ENCODE data around the gene TNRC18. TPM values are rescaled to one million over a fixed set of nuclear protein-coding genes. Genes with fewer than 3 reads are reported as not detected.
"Not testable (repeated sequence)": the region's sequence is repeated elsewhere in the genome, so short reads cannot be mapped to it uniquely, and the experiment has no call there.

The TNRC18 gene
- total RNA-seq, result 198 and 208 TPM in 2 replicates
- long read RNA-seq, partial matches to known transcripts, result 1 of 2 reads
- long read RNA-seq, other reads (novel, unspliced or antisense), result 1 of 2 reads

- DNase-seq (ENCODE audit: extremely low spot score, unreplicated experiment), result no peak
- peak within 1 kb of the TSS; percentile 99 for H3K27ac Mint-ChIP-seq (ENCODE audit: unreplicated experiment)
- no peaks in the 10 kb centered on the region for H3K27me3 Mint-ChIP-seq (ENCODE audit: unreplicated experiment)
- peaks cover 10% of the 10 kb centered on the region for H3K36me3 Mint-ChIP-seq (ENCODE audit: unreplicated experiment)
- peaks cover 11% of the 10 kb centered on the region for H3K4me1 Mint-ChIP-seq (ENCODE audit: unreplicated experiment)
- H3K9me3 Mint-ChIP-seq (ENCODE audit: unreplicated experiment), result no peaks in the 10 kb centered on the region
- TF ChIP-seq CTCF (IDR thresholded peaks at IDR 0.05), result no peak
- H3K4me3 Mint-ChIP-seq (ENCODE audit: unreplicated experiment), result peak within 1 kb of the TSS; percentile 98
Observed at GRCh38 chr7:5423306-5423975, at the start of gene TNRC18. TNRC18 (minus strand) TSS chr7:5423834; CDS start chr7:5421246, 2,588 bp downstream.

GRCh38 chr7:5472432-5473315 lies 49.0 kb upstream of the TNRC18 start:
- Mint-ChIP-seq H3K4me1 (ENCODE audit: unreplicated experiment) (no peaks in the 10 kb centered on the region), H3K9me3 (ENCODE audit: unreplicated experiment) (no peaks in the 10 kb centered on the region), H3K4me3 (ENCODE audit: unreplicated experiment) (no peak overlapping the region), H3K27ac (ENCODE audit: unreplicated experiment) (no peak overlapping the region), H3K36me3 (ENCODE audit: unreplicated experiment) (peaks cover 7% of the 10 kb centered on the region), H3K27me3 (ENCODE audit: unreplicated experiment) (no peaks in the 10 kb centered on the region)
- no peak for DNase-seq (ENCODE audit: extremely low spot score, unreplicated experiment)
- TF ChIP-seq CTCF (IDR thresholded peaks at IDR 0.05), result no peak

- H3K4me1 Mint-ChIP-seq (ENCODE audit: unreplicated experiment); DNase-seq (ENCODE audit: extremely low spot score, unreplicated experiment); H3K9me3 Mint-ChIP-seq (ENCODE audit: unreplicated experiment); H3K27ac Mint-ChIP-seq (ENCODE audit: unreplicated experiment); H3K36me3 Mint-ChIP-seq (ENCODE audit: unreplicated experiment); H3K27me3 Mint-ChIP-seq (ENCODE audit: unreplicated experiment); H3K4me3 Mint-ChIP-seq (ENCODE audit: unreplicated experiment): not testable (repeated sequence)
Observed at GRCh38 chr7:5471623-5472022, 48.0 kb upstream of the TNRC18 start.

- DNase-seq (ENCODE audit: extremely low spot score, unreplicated experiment), result no peak
- Mint-ChIP-seq H3K36me3 (ENCODE audit: unreplicated experiment) (peaks cover 7% of the 10 kb centered on the region), H3K4me1 (ENCODE audit: unreplicated experiment) (no peaks in the 10 kb centered on the region), H3K4me3 (ENCODE audit: unreplicated experiment) (no peak overlapping the region), H3K27ac (ENCODE audit: unreplicated experiment) (no peak overlapping the region), H3K27me3 (ENCODE audit: unreplicated experiment) (no peaks in the 10 kb centered on the region), H3K9me3 (ENCODE audit: unreplicated experiment) (no peaks in the 10 kb centered on the region)
- no peak for TF ChIP-seq CTCF (IDR thresholded peaks at IDR 0.05)
Observed at GRCh38 chr7:5470816-5471215, 47.2 kb upstream of the TNRC18 start.

GRCh38 chr7:5470167-5470532 lies 46.5 kb upstream of the TNRC18 start:
- no peak for DNase-seq (ENCODE audit: extremely low spot score, unreplicated experiment)
- TF ChIP-seq CTCF (IDR thresholded peaks at IDR 0.05), result no peak

More at GRCh38 chr7:5470167-5470532, 46.5 kb upstream of the TNRC18 start:
- no peaks in the 10 kb centered on the region for H3K4me1 Mint-ChIP-seq (ENCODE audit: unreplicated experiment)
- H3K9me3 Mint-ChIP-seq (ENCODE audit: unreplicated experiment), result no peaks in the 10 kb centered on the region
- peaks cover 7% of the 10 kb centered on the region for H3K36me3 Mint-ChIP-seq (ENCODE audit: unreplicated experiment)
- no peak overlapping the region for H3K4me3 Mint-ChIP-seq (ENCODE audit: unreplicated experiment)
- no peak overlapping the region for H3K27ac Mint-ChIP-seq (ENCODE audit: unreplicated experiment)
- H3K27me3 Mint-ChIP-seq (ENCODE audit: unreplicated experiment), result no peaks in the 10 kb centered on the region
